Endodermal cell (in vitro differentiated cells): ENCODE results near the gene FAM193A. TPM values are rescaled to one million over a fixed set of nuclear protein-coding genes. Genes with fewer than 3 reads are reported as not detected.

Source experiments
- DNase-seq: peaks from one replicate; pipeline ENCODE4 v3.0.0-alpha.2; 2017
- H3K27ac ChIP-seq: 2 replicates; pipeline ENCODE4 v1.5.1; 2013; ENCODE audit warnings: mild to moderate bottlenecking, low read depth, low read length, moderate library complexity
- H3K27me3 ChIP-seq: 2 replicates; pipeline ENCODE4 v1.6.1; 2013; ENCODE audit warnings: mild to moderate bottlenecking, low read length, moderate library complexity; ENCODE audit not compliant: insufficient read depth, control insufficient read depth, poor library complexity, severe bottlenecking
- H3K36me3 ChIP-seq: 2 replicates; pipeline ENCODE4 v1.7.0; 2013; ENCODE audit warnings: mild to moderate bottlenecking, low read length, moderate library complexity; ENCODE audit not compliant: control insufficient read depth, insufficient read depth
- H3K4me1 ChIP-seq: one replicate; pipeline ENCODE4 v1.7.0; 2013; ENCODE audit warnings: low read length; ENCODE audit not compliant: control insufficient read depth, insufficient read depth
- H3K4me3 ChIP-seq: 2 replicates; pipeline ENCODE4 v1.5.1; 2013; ENCODE audit warnings: mild to moderate bottlenecking, low read length, moderate library complexity
- H3K9ac ChIP-seq: 2 replicates; pipeline ENCODE4 v1.6.1; 2013; ENCODE audit warnings: mild to moderate bottlenecking, low read length, moderate library complexity; ENCODE audit not compliant: poor library complexity, severe bottlenecking; ENCODE audit errors: extremely low read depth
- H3K9me3 ChIP-seq: 2 replicates; pipeline ENCODE4 v1.6.1; 2013; ENCODE audit warnings: mild to moderate bottlenecking, low read length, moderate library complexity; ENCODE audit not compliant: control insufficient read depth
- H3K27ac Mint-ChIP-seq: 2 replicates; pipeline ENCODE4 v1.8.0; 2020; ENCODE audit warnings: mixed read lengths
- H3K27me3 Mint-ChIP-seq: 2 replicates; pipeline ENCODE4 v1.8.0; 2021; ENCODE audit warnings: mild to moderate bottlenecking, mixed read lengths; ENCODE audit not compliant: insufficient read depth
- H3K36me3 Mint-ChIP-seq: 2 replicates; pipeline ENCODE4 v1.8.0; 2020; ENCODE audit warnings: low read depth, mixed read lengths
- H3K4me1 Mint-ChIP-seq: 2 replicates; pipeline ENCODE4 v1.8.0; 2020; ENCODE audit warnings: mixed read lengths
- H3K4me3 Mint-ChIP-seq: 2 replicates; pipeline ENCODE4 v1.8.0; 2020; ENCODE audit warnings: mild to moderate bottlenecking, moderate library complexity, mixed read lengths
- H3K9me3 Mint-ChIP-seq: 2 replicates; pipeline ENCODE4 v1.8.0; 2020; ENCODE audit warnings: mild to moderate bottlenecking, mixed read lengths
- CTCF ChIP-seq: fragments of 200-600 bp; sonication (generic); conservative IDR thresholded peaks from 2 replicates; pipeline ENCODE4 v1.5.0; 2021; ENCODE audit warnings: antibody characterized with exemption, mild to moderate bottlenecking
- WGBS, 2 experiments: methylation state at CpG; one replicate each; pipeline versions ENCODE4 v1.1.5 to v1.1.7; 2013; ENCODE audit warnings: missing lambda C conversion rate in 2 of 2, mixed read lengths in 1 of 2; ENCODE audit not compliant: insufficient coverage in 1 of 2, insufficient read length in 1 of 2; 5-methylcytosine and 5-hydroxymethylcytosine counted together
- total RNA-seq, 2 donors: library from RNA; stranded (reverse); fragmentation: NEBNext Ultra II Directional in 1 of 2; extraction: Animal tissue kit (Norgen Biotek cat#: 25700) in 1 of 2; gene quantifications; 2 replicates in 1 of 2; 3 replicates in 1 of 2; pipeline ENCODE4 v1.2.1, GENCODE V29; 2021

Gene FAM193A
- total RNA-seq, 2 donors from 2014 or later = 32.1 to 39.0 TPM

- no peak overlapping the region for H3K27ac Mint-ChIP-seq
- no peak for TF ChIP-seq CTCF
- H3K4me3 Mint-ChIP-seq = no peak overlapping the region
- no peak overlapping the region for H3K4me3 ChIP-seq
- H3K27me3 ChIP-seq = no peaks in the 10 kb centered on the region
- no peak overlapping the region for H3K9ac ChIP-seq
- no peak overlapping the region for H3K27ac ChIP-seq
- H3K36me3 Mint-ChIP-seq = peaks cover 14% of the 10 kb centered on the region
- H3K9me3 Mint-ChIP-seq = peaks cover 2% of the 10 kb centered on the region
- no peaks in the 10 kb centered on the region for H3K4me1 Mint-ChIP-seq
- no peaks in the 10 kb centered on the region for H3K36me3 ChIP-seq
- no peaks in the 10 kb centered on the region for H3K9me3 ChIP-seq
- H3K4me1 ChIP-seq = no peaks in the 10 kb centered on the region
- DNase-seq = no peak
- no peaks in the 10 kb centered on the region for H3K27me3 Mint-ChIP-seq
These were observed 14.7 kb downstream of the FAM193A start for GRCh38 chr4:2551118-2551517.

- Mint-ChIP-seq H3K27ac (no peak overlapping the region), H3K27me3 (no peaks in the 10 kb centered on the region), H3K4me3 (no peak overlapping the region), H3K9me3 (peaks cover 2% of the 10 kb centered on the region), H3K4me1 (no peaks in the 10 kb centered on the region), H3K36me3 (peaks cover 10% of the 10 kb centered on the region)
- WGBS, 2 experiments = 96 to 98% methylated on average over 8 to 11 of the region's 11 CpGs
- Histone ChIP-seq H3K9me3 (no peaks in the 10 kb centered on the region), H3K4me1 (no peaks in the 10 kb centered on the region), H3K27ac (no peak overlapping the region), H3K36me3 (peaks cover 7% of the 10 kb centered on the region), H3K27me3 (no peaks in the 10 kb centered on the region), H3K4me3 (no peak overlapping the region), H3K9ac (no peak overlapping the region)
- no peak for TF ChIP-seq CTCF
- no peak for DNase-seq
These were observed 16.4 kb downstream of the FAM193A start for GRCh38 chr4:2552806-2553205.

GRCh38 chr4:2558301-2558700 is 21.9 kb downstream of the FAM193A start:
- DNase-seq = no peak
- H3K4me1 ChIP-seq = no peaks in the 10 kb centered on the region
- H3K9me3 ChIP-seq = no peaks in the 10 kb centered on the region
- H3K27ac ChIP-seq = no peak overlapping the region
- H3K4me3 Mint-ChIP-seq = no peak overlapping the region
- H3K36me3 ChIP-seq = peaks cover 26% of the 10 kb centered on the region
- H3K9ac ChIP-seq = no peak overlapping the region
- WGBS, 2 experiments = 82 to 91% methylated on average over 4 to 6 of the region's 6 CpGs
- peaks cover 8% of the 10 kb centered on the region for H3K4me1 Mint-ChIP-seq
- H3K9me3 Mint-ChIP-seq = no peaks in the 10 kb centered on the region
- no peak for TF ChIP-seq CTCF
- H3K27ac Mint-ChIP-seq = no peak overlapping the region
- no peaks in the 10 kb centered on the region for H3K27me3 ChIP-seq
- H3K36me3 Mint-ChIP-seq = peaks cover 6% of the 10 kb centered on the region
- H3K27me3 Mint-ChIP-seq = no peaks in the 10 kb centered on the region
- no peak overlapping the region for H3K4me3 ChIP-seq
